ENCODE results near the gene RAB11A. TPM values are rescaled to one million over a fixed set of nuclear protein-coding genes. Genes with fewer than 3 reads are reported as not detected.

The RAB11A gene
- total RNA-seq, 2 experiments from 2014 or later = 98.5 to 102 TPM

DNA sequence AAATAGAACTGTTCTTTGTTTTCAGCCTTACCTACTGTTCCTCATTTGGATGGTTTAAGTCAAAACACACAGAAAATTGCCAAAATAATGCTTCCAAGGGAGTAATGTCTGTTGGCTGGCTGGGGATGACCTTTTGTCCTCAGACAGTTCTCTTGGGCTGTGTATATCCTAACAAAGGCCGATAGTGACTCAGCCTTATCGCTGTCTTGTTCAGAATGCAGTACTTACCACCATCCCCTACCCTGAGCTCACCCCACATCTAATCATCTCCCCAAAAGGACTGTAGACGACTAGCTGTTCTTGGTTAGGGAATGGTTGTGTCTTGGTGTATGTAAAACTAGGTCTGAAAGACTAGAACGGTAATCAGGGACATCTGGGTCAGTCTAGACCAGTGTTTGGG is 35.0 kb downstream of the RAB11A start:
- no peak overlapping the region for H3K27ac Mint-ChIP-seq
- TF ChIP-seq, protein P1, sequence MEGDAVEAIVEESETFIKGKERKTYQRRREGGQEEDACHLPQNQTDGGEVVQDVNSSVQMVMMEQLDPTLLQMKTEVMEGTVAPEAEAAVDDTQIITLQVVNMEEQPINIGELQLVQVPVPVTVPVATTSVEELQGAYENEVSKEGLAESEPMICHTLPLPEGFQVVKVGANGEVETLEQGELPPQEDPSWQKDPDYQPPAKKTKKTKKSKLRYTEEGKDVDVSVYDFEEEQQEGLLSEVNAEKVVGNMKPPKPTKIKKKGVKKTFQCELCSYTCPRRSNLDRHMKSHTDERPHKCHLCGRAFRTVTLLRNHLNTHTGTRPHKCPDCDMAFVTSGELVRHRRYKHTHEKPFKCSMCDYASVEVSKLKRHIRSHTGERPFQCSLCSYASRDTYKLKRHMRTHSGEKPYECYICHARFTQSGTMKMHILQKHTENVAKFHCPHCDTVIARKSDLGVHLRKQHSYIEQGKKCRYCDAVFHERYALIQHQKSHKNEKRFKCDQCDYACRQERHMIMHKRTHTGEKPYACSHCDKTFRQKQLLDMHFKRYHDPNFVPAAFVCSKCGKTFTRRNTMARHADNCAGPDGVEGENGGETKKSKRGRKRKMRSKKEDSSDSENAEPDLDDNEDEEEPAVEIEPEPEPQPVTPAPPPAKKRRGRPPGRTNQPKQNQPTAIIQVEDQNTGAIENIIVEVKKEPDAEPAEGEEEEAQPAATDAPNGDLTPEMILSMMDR (IDR thresholded peaks at IDR 0.05) = no peak
- no peak overlapping the region for H3K27ac ChIP-seq (ENCODE audit: low read depth in 1 of 2, low read length in 2 of 2)
- H3K27me3 ChIP-seq (ENCODE audit: control insufficient read depth in 1 of 2, insufficient read depth in 2 of 2, low read length in 2 of 2) = no peaks in the 10 kb centered on the region
- ATAC-seq (ENCODE audit: poor library complexity) (no peak), DNase-seq (no peak)
- H3K4me3 ChIP-seq (ENCODE audit: low read length) = no peak overlapping the region
- H3K4me1 Mint-ChIP-seq (ENCODE audit: low read depth) = peaks cover 5% of the 10 kb centered on the region
- intact Hi-C loops (cut with DNase I, micrococcal nuclease) = no loop called here
- H3K9me3 Mint-ChIP-seq = no peaks in the 10 kb centered on the region
- POLR2A ChIA-PET = no interaction called here
- H3K4me1 ChIP-seq (ENCODE audit: insufficient read depth, low read length) = no peaks in the 10 kb centered on the region
- CTCF ChIA-PET = no interaction called here
- no peaks in the 10 kb centered on the region for H3K9me3 ChIP-seq (ENCODE audit: control insufficient read depth in 1 of 2, insufficient read depth in 1 of 2, low read length in 2 of 2)
- H3K4me3 Mint-ChIP-seq = no peak overlapping the region
- peaks cover 41% of the 10 kb centered on the region for H3K36me3 ChIP-seq (ENCODE audit: insufficient read depth, low read length)
- H3K36me3 Mint-ChIP-seq (ENCODE audit: low read depth) = peaks cover 74% of the 10 kb centered on the region
- H3K27me3 Mint-ChIP-seq = no peaks in the 10 kb centered on the region

DNA sequence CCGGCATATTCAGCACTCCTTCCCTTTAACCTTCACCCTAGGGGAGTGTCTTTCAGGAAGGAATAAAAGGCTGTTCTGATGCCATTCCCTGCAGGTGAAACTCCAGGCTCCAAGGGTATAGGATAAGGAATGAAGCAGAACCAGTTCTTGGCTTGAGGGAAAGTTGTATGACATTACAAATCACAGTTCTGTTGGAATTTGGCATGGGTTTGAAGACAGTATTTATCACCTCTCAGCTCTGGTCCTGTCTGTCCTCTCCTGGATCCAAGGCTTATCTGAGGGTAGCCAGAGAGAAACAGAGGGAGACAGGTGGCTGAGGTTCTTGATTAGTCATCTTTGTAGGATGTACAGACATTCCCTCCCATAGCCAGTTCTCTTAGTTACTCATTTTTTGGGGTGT is 37.1 kb downstream of the RAB11A start:
- no peaks in the 10 kb centered on the region for H3K9me3 ChIP-seq (ENCODE audit: control insufficient read depth in 1 of 2, insufficient read depth in 1 of 2, low read length in 2 of 2)
- H3K36me3 ChIP-seq (ENCODE audit: insufficient read depth, low read length) = peaks cover 32% of the 10 kb centered on the region
- CTCF ChIA-PET = no interaction called here
- no peaks in the 10 kb centered on the region for H3K9me3 Mint-ChIP-seq
- no peak overlapping the region for H3K27ac Mint-ChIP-seq
- no peak for ATAC-seq (ENCODE audit: poor library complexity)
- intact Hi-C loops (cut with DNase I, micrococcal nuclease) = no loop called here
- peaks cover 5% of the 10 kb centered on the region for H3K4me1 Mint-ChIP-seq (ENCODE audit: low read depth)
- DNase-seq = no peak
- no peak overlapping the region for H3K4me3 ChIP-seq (ENCODE audit: low read length)
- H3K4me3 Mint-ChIP-seq = no peak overlapping the region
- no peaks in the 10 kb centered on the region for H3K27me3 Mint-ChIP-seq
- peaks cover 60% of the 10 kb centered on the region for H3K36me3 Mint-ChIP-seq (ENCODE audit: low read depth)
- H3K27me3 ChIP-seq (ENCODE audit: control insufficient read depth in 1 of 2, insufficient read depth in 2 of 2, low read length in 2 of 2) = no peaks in the 10 kb centered on the region
- TF ChIP-seq, protein P1 (IDR thresholded peaks at IDR 0.05) = no peak
- no peaks in the 10 kb centered on the region for H3K4me1 ChIP-seq (ENCODE audit: insufficient read depth, low read length)
- POLR2A ChIA-PET = no interaction called here
- no peak overlapping the region for H3K27ac ChIP-seq (ENCODE audit: low read depth in 1 of 2, low read length in 2 of 2)

DNA sequence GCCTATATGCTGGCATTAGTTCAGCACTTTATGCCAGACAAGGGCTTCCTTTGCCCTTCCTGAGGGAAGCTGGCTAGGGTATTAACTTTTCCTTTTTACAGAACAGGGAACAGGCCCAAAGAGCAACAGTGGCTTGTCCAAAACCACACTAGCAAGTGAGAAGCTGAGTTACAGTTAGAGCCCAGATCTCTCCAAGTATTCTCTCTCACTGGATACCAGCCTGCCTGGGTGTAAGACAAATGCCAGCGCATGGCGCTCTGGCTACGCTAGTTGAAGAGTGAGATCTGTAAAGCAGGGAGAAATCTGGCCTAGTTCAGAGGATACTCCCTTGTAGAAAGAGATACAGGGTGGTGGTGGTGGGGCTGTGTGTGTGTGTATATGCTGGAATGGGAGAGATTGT is 38.4 kb downstream of the RAB11A start:
- Histone ChIP-seq H3K36me3 (ENCODE audit: insufficient read depth, low read length) (peaks cover 35% of the 10 kb centered on the region), H3K4me1 (ENCODE audit: insufficient read depth, low read length) (no peaks in the 10 kb centered on the region), H3K9me3 (ENCODE audit: control insufficient read depth in 1 of 2, insufficient read depth in 1 of 2, low read length in 2 of 2) (no peaks in the 10 kb centered on the region), H3K27ac (ENCODE audit: low read depth in 1 of 2, low read length in 2 of 2) (no peak overlapping the region), H3K4me3 (ENCODE audit: low read length) (no peak overlapping the region), H3K27me3 (ENCODE audit: control insufficient read depth in 1 of 2, insufficient read depth in 2 of 2, low read length in 2 of 2) (no peaks in the 10 kb centered on the region)
- Mint-ChIP-seq H3K27ac (no peak overlapping the region), H3K27me3 (no peaks in the 10 kb centered on the region), H3K36me3 (ENCODE audit: low read depth) (peaks cover 51% of the 10 kb centered on the region), H3K9me3 (no peaks in the 10 kb centered on the region), H3K4me1 (ENCODE audit: low read depth) (no peaks in the 10 kb centered on the region), H3K4me3 (no peak overlapping the region)
- ATAC-seq (ENCODE audit: poor library complexity) = no peak
- ChIA-PET POLR2A (no interaction called here), CTCF (interaction anchor here (0.6 kb wide), 1 partner anchor 133 kb away, joined by 3 read pairs; no protein-coding TSS in a partner anchor)
- DNase-seq = no peak
- TF ChIP-seq, protein P1 (IDR thresholded peaks at IDR 0.05) = no peak
- intact Hi-C loops (cut with DNase I, micrococcal nuclease) = no loop called here

Measured in CD4-positive, alpha-beta T cell (primary cell).